GM20431 (cell line): ENCODE results near the gene PPP2R2C.

Source experiments
- in situ Hi-C: fragments of 300-500 bp; cut with MseI, MboI; formaldehyde crosslinking; loops from one replicate; pipeline ENCODE4 v1.15.0; 2020; ENCODE audit warnings: low sequenced_read_pairs; ENCODE audit not compliant: unreplicated experiment

PPP2R2C gene

GRCh38 chr4:6452116-6452896, 20.1 kb downstream of the PPP2R2C start:
- in situ Hi-C loops = no loop called here

GRCh38 chr4:6451309-6451708, 21.1 kb downstream of the PPP2R2C start:
- in situ Hi-C loops = no loop called here

GRCh38 chr4:6450709-6451108, 21.7 kb downstream of the PPP2R2C start:
- in situ Hi-C loops = no loop called here

GRCh38 chr4:6449746-6450369, 22.6 kb downstream of the PPP2R2C start:
- in situ Hi-C loops = no loop called here

GRCh38 chr4:6449335-6449734, 23.1 kb downstream of the PPP2R2C start:
- in situ Hi-C loops = no loop called here

GRCh38 chr4:6448476-6449170, 23.8 kb downstream of the PPP2R2C start:
- in situ Hi-C loops = no loop called here

- in situ Hi-C loops = no loop called here
These were observed 24.7 kb downstream of the PPP2R2C start for GRCh38 chr4:6447672-6448171.

- in situ Hi-C loops = no loop called here
These were observed 25.6 kb downstream of the PPP2R2C start for GRCh38 chr4:6446538-6447451.

GRCh38 chr4:6446130-6446482, 26.3 kb downstream of the PPP2R2C start:
- in situ Hi-C loops = no loop called here

- in situ Hi-C loops = no loop called here
These were observed 26.8 kb downstream of the PPP2R2C start for GRCh38 chr4:6445403-6446129.

GRCh38 chr4:6444582-6444981, 27.8 kb downstream of the PPP2R2C start:
- in situ Hi-C loops = no loop called here

GRCh38 chr4:6443035-6444023, 29.1 kb downstream of the PPP2R2C start:
- in situ Hi-C loops = no loop called here

- in situ Hi-C loops = no loop called here
These were observed 29.9 kb downstream of the PPP2R2C start for GRCh38 chr4:6442555-6442954.

- in situ Hi-C loops = no loop called here
These were observed 30.7 kb downstream of the PPP2R2C start for GRCh38 chr4:6441758-6442157.

- in situ Hi-C loops = no loop called here
These were observed 31.2 kb downstream of the PPP2R2C start for GRCh38 chr4:6441202-6441582.

GRCh38 chr4:6440506-6441201, 31.8 kb downstream of the PPP2R2C start:
- in situ Hi-C loops = no loop called here

GRCh38 chr4:6439120-6439762, 33.2 kb downstream of the PPP2R2C start:
- in situ Hi-C loops = no loop called here
